GM19328 (cell line): ENCODE measurements around the gene RGS14.

Experiments
- ATAC-seq: cut with Tn5 transposase; IDR thresholded peaks from one replicate; pipeline ENCODE4 v1.9.1; 2021; ENCODE audit warnings: mild to moderate bottlenecking, moderate library complexity; ENCODE audit not compliant: unreplicated experiment

The RGS14 gene

GRCh38 chr5:177357459-177358351 is at the start of gene RGS14:
Gene RGS14 (plus strand): TSS chr5:177357924. CDS start chr5:177358025, 101 bp downstream.
- peak; percentile 91 for ATAC-seq

GRCh38 chr5:177308740-177309139 is 49.0 kb upstream of the RGS14 start:
- no peak for ATAC-seq

GRCh38 chr5:177309351-177310191 is 48.2 kb upstream of the RGS14 start:
- no peak for ATAC-seq

GRCh38 chr5:177310332-177310731 is 47.4 kb upstream of the RGS14 start:
- ATAC-seq = no peak

GRCh38 chr5:177310757-177311391 is 46.9 kb upstream of the RGS14 start:
- ATAC-seq = no peak

GRCh38 chr5:177311392-177311722 is 46.4 kb upstream of the RGS14 start:
- ATAC-seq = no peak

GRCh38 chr5:177311723-177312648 is 45.7 kb upstream of the RGS14 start, which contains the start of gene MXD3:
Gene MXD3 (minus strand): TSS chr5:177311898. CDS start chr5:177311830, 68 bp downstream.
- ATAC-seq = peak; percentile 68

- peak; percentile 26 for ATAC-seq
These were observed 45.0 kb upstream of the RGS14 start for GRCh38 chr5:177312649-177313181.

GRCh38 chr5:177313561-177314259 is 44.0 kb upstream of the RGS14 start:
- no peak for ATAC-seq

GRCh38 chr5:177314376-177315342 is 43.1 kb upstream of the RGS14 start:
- ATAC-seq = no peak

- ATAC-seq = no peak
These were observed 42.3 kb upstream of the RGS14 start for GRCh38 chr5:177315411-177315810.

- ATAC-seq = no peak
These were observed 41.7 kb upstream of the RGS14 start for GRCh38 chr5:177316005-177316404.

- ATAC-seq = no peak
These were observed 39.8 kb upstream of the RGS14 start for GRCh38 chr5:177317959-177318377.

- ATAC-seq = no peak
These were observed 37.7 kb upstream of the RGS14 start for GRCh38 chr5:177319913-177320588.

GRCh38 chr5:177320879-177321278 is 36.8 kb upstream of the RGS14 start:
- no peak for ATAC-seq

- no peak for ATAC-seq
These were observed 31.8 kb upstream of the RGS14 start for GRCh38 chr5:177325868-177326381.
